GM10266 (cell line): Measurements from ENCODE around the gene PROZ.

Experiments
- DNase-seq: peaks from one replicate; pipeline ENCODE4 v3.0.0; 2012; ENCODE audit errors: extremely low spot score
- TF ChIP-seq, protein P1 (sequence below): IDR thresholded peaks from 2 replicates; pipeline ENCODE4 v1.5.1; 2012; ENCODE audit warnings: mild to moderate bottlenecking, low read depth; ENCODE audit not compliant: control insufficient read depth, insufficient read depth; ENCODE audit errors: missing control alignments

Gene PROZ

DNA sequence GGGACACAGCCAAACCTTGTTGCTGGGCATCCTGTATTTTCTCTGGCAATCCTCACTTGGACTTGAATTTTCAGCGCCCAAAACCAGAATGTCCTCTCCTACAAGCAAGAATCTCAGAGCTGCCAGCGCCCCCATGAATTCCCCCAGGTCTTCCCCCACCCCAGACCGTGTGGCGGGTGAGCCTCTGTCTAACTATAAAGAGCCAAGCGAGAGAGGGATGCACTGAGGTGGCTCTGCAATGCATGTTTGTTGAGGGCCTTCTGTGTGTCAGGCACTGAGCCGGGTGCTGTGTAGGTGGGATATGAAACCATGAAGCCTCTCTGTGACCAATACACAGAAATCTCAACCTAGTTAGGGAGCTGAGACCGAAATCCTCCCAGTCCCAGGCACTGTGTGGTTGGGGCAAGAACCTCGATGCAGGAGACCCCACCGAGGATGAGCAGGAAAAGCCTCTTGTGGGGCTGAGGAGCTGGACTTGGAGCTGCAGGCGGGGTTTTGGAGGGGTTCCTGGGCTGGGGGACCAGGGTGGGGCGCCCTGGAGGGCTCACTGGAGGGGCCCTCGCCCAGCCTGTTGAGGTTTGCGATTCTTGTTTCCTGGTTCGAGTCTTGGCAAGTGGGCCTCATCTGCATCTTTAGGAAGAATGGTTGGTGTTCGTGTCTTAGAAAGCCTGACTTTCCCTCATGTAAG is 12.4 kb upstream of the PROZ start:
- TF ChIP-seq, protein P1, sequence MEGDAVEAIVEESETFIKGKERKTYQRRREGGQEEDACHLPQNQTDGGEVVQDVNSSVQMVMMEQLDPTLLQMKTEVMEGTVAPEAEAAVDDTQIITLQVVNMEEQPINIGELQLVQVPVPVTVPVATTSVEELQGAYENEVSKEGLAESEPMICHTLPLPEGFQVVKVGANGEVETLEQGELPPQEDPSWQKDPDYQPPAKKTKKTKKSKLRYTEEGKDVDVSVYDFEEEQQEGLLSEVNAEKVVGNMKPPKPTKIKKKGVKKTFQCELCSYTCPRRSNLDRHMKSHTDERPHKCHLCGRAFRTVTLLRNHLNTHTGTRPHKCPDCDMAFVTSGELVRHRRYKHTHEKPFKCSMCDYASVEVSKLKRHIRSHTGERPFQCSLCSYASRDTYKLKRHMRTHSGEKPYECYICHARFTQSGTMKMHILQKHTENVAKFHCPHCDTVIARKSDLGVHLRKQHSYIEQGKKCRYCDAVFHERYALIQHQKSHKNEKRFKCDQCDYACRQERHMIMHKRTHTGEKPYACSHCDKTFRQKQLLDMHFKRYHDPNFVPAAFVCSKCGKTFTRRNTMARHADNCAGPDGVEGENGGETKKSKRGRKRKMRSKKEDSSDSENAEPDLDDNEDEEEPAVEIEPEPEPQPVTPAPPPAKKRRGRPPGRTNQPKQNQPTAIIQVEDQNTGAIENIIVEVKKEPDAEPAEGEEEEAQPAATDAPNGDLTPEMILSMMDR = no peak

DNA sequence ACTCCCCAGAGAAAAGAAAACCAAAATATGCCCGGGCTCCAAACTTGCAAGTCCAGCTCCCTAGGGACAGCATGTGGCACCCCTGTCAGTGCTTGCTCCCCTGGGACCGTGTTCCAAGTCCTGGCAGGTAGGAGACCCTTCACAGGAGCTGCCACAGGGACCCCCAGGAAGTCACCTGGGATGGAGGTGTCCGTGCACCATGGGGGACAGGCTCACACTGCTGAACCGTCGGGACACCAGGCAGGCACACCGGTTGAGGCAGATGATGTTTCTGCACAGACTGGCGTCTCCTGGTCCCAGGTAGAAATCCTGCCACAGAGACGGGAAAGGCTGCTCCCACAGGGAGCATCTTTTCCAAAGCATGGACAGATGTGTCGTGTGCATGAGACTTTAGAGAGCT is 11.7 kb upstream of the PROZ start:
- TF ChIP-seq, protein P1 = no peak
- DNase-seq = no peak

More for the DNA sequence above, 12.4 kb upstream of the PROZ start:
- DNase-seq = no peak

DNA sequence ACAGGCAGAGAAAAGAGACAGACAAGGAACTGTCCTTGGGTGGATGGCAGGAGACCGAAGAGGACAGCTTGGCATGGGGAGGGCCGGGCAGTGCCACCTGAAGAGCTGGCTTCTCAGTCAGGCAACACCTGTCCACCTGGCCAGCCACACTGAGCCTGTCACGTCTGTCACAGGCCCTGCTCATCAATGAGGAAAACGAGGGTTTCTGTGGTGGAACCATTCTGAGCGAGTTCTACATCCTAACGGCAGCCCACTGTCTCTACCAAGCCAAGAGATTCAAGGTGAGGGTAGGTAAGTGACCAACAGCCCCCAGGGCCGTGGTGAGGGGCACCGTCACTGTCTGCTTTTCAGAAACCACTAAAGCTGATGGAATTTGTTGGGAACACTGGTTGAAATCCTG is 11.2 kb upstream of the PROZ start:
- DNase-seq = no peak
- TF ChIP-seq, protein P1 = no peak

DNA sequence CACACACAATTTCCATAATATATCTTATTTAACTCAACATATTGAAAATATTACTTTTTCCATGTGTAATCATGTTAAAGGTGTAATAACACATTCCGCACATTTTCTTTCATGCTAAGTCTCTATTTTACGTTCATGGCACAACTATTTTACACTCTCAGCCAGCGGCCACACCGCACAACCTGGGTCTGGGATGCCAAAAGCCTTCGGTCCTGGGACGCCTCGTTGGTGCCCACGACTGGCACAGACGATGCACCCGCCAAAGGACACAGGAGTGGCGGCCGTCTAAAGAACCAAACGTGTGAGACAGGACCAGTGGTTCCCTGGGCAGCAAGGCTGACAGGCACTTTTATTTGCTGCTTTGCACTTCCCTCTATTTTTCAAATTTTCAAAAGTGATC is 10.0 kb upstream of the PROZ start:
- DNase-seq = no peak
- TF ChIP-seq, protein P1 = no peak

DNA sequence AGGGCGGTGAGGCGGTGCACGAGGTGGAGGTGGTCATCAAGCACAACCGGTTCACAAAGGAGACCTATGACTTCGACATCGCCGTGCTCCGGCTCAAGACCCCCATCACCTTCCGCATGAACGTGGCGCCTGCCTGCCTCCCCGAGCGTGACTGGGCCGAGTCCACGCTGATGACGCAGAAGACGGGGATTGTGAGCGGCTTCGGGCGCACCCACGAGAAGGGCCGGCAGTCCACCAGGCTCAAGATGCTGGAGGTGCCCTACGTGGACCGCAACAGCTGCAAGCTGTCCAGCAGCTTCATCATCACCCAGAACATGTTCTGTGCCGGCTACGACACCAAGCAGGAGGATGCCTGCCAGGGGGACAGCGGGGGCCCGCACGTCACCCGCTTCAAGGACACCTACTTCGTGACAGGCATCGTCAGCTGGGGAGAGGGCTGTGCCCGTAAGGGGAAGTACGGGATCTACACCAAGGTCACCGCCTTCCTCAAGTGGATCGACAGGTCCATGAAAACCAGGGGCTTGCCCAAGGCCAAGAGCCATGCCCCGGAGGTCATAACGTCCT is 9.4 kb upstream of the PROZ start:
- TF ChIP-seq, protein P1 = no peak
- DNase-seq = no peak

DNA sequence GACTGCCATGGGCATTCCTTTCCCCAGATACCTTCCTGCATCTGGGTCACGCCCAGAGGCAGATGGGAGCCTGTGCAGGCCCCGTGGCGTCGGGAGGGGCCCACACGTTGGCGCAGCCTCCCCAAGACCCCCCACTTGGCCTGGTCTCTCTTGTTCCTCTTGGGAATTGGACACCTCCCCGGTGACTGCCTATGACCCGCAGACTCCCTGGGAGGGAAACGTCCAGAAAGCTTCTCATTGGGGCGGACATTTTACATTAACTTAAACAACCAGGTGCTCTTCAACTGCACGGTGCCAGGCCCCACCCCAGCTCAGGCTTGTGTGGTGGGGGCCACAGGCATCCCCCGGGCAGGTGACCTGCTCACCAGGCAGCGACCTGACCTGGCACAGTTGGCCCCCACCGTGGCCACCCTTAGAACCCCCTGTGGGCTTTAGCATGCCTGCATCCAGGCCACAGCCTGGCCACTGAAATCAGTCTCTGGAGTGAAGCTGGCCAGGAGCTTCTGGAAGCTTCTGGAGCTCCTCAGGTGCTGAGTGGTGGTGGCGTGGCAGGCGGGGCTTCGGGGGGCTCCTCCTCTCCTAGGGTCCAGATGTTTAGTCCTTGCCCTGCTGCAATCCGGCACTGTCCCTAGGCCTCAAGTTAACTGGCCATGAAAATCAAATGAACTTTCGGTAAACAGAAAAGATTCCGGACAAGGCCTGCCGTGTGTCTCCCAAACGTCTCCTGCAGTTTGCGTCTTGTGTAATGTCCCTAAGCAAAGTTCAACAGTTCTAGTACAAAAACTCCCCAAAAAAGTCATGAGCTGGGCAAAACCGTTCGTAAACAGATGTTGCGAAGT is 8.5 kb upstream of the PROZ start:
- DNase-seq = no peak
- TF ChIP-seq, protein P1 = no peak
